HEK293 (cell line): Measurements from ENCODE around the gene BORCS8.

Experiments
- CTCF ChIA-PET: fragments of 350-600 bp; formaldehyde crosslinking; extraction: SDS; loops from one replicate; lab custom pipeline; 2021; ENCODE audit warnings: antibody characterized with exemption; lab: Yijun Ruan, JAX
- POLR2A ChIA-PET: fragments of 300-600 bp; formaldehyde crosslinking; extraction: SDS; loops from one replicate; lab custom pipeline; 2020; ENCODE audit warnings: antibody characterized with exemption, inconsistent platforms; lab: Yijun Ruan, JAX
- H3K27ac ChIP-seq: fragments of 200-500 bp; sonication (Bioruptor generic); 2 replicates; pipeline ENCODE4 v1.5.1; 2014; ENCODE audit warnings: low read depth, low read length, control low read depth, inconsistent platforms; ENCODE audit errors: extremely low read depth
- H3K36me3 ChIP-seq, 2 experiments: fragments of 200-500 bp in 1 of 2; sonication (Bioruptor generic) in 1 of 2; 1 replicate in 1 of 2; 2 replicates in 1 of 2; pipeline ENCODE4 v1.5.1; 2014 to 2017; ENCODE audit warnings: inconsistent platforms in 2 of 2, low read length in 2 of 2; ENCODE audit not compliant: control insufficient read depth in 2 of 2, insufficient read depth in 1 of 2
- H3K4me1 ChIP-seq: fragments of 200-500 bp; sonication (Bioruptor generic); 2 replicates; pipeline ENCODE4 v1.5.1; 2014; ENCODE audit warnings: mild to moderate bottlenecking, low read length, inconsistent platforms; ENCODE audit not compliant: control insufficient read depth, insufficient read depth
- H3K4me3 ChIP-seq: 2 replicates; pipeline ENCODE4 v1.5.1; 2011; ENCODE audit warnings: low read depth, mild to moderate bottlenecking, control low read depth, low read length, moderate library complexity
- H3K9me3 ChIP-seq: fragments of 200-500 bp; sonication (Bioruptor generic); 2 replicates; pipeline ENCODE4 v1.5.1; 2014; ENCODE audit warnings: low read depth, low read length, inconsistent platforms; ENCODE audit not compliant: control insufficient read depth, insufficient read depth
- EGR2 ChIP-seq: fragments of 450-650 bp; formaldehyde crosslinking; IDR thresholded peaks from 2 replicates; pipeline ENCODE4 v1.5.1; 2016; ENCODE audit warnings: low read depth, missing biosample characterization, missing genetic modification characterization
- FEZF1 ChIP-seq: fragments of 450-650 bp; formaldehyde crosslinking; IDR thresholded peaks from 2 replicates; pipeline ENCODE4 v1.5.1; 2016; ENCODE audit warnings: missing biosample characterization, missing genetic modification characterization
- GLIS1 ChIP-seq: fragments of 450-650 bp; formaldehyde crosslinking; IDR thresholded peaks from 2 replicates; pipeline ENCODE4 v1.5.1; 2016; ENCODE audit warnings: missing biosample characterization, missing genetic modification characterization
- IKZF3 ChIP-seq: fragments of 450-650 bp; IDR thresholded peaks from 2 replicates; pipeline ENCODE4 v1.5.0; 2018; ENCODE audit warnings: missing biosample characterization, mild to moderate bottlenecking, missing genetic modification characterization, moderate library complexity
- KLF1 ChIP-seq: fragments of 450-650 bp; formaldehyde crosslinking; IDR thresholded peaks from 2 replicates; pipeline ENCODE4 v1.5.1; 2016; ENCODE audit warnings: missing biosample characterization, missing genetic modification characterization
- REST ChIP-seq: fragments of 450-650 bp; formaldehyde crosslinking; IDR thresholded peaks from 2 replicates; pipeline ENCODE4 v1.5.1; 2016; ENCODE audit warnings: missing biosample characterization, missing genetic modification characterization
- ZBTB20 ChIP-seq: fragments of 450-650 bp; formaldehyde crosslinking; IDR thresholded peaks from 2 replicates; pipeline ENCODE4 v1.5.1; 2016; ENCODE audit warnings: missing biosample characterization, missing genetic modification characterization
- ZFHX2 ChIP-seq: fragments of 450-650 bp; formaldehyde crosslinking; conservative IDR thresholded peaks from 2 replicates; pipeline ENCODE4 v1.5.1; 2016; ENCODE audit warnings: missing biosample characterization, missing genetic modification characterization
- ZNF10 ChIP-seq: fragments of 450-650 bp; formaldehyde crosslinking; IDR thresholded peaks from 2 replicates; pipeline ENCODE4 v1.5.1; 2017; ENCODE audit warnings: missing biosample characterization, missing genetic modification characterization
- ZNF132 ChIP-seq: fragments of 450-650 bp; formaldehyde crosslinking; IDR thresholded peaks from 2 replicates; pipeline ENCODE4 v1.5.1; 2017; ENCODE audit warnings: missing biosample characterization, missing genetic modification characterization, borderline replicate concordance
- ZNF16 ChIP-seq: fragments of 450-650 bp; formaldehyde crosslinking; IDR thresholded peaks from 2 replicates; pipeline ENCODE4 v1.5.1; 2016; ENCODE audit warnings: low read depth, missing biosample characterization, missing genetic modification characterization
- ZNF302 ChIP-seq: fragments of 450-650 bp; formaldehyde crosslinking; IDR thresholded peaks from 2 replicates; pipeline ENCODE4 v1.5.1; 2016; ENCODE audit warnings: missing biosample characterization, missing genetic modification characterization, low read depth
- ZNF391 ChIP-seq: fragments of 450-650 bp; formaldehyde crosslinking; IDR thresholded peaks from 2 replicates; pipeline ENCODE4 v1.5.1; 2016; ENCODE audit warnings: low read depth, missing biosample characterization, missing genetic modification characterization, borderline replicate concordance
- ZNF404 ChIP-seq: fragments of 450-650 bp; formaldehyde crosslinking; IDR thresholded peaks from 2 replicates; pipeline ENCODE4 v1.5.1; 2017; ENCODE audit warnings: missing biosample characterization, missing genetic modification characterization
- ZNF548 ChIP-seq: fragments of 450-650 bp; formaldehyde crosslinking; IDR thresholded peaks from 2 replicates; pipeline ENCODE4 v1.5.1; 2016; ENCODE audit warnings: missing biosample characterization, missing genetic modification characterization
- ZNF624 ChIP-seq: fragments of 450-650 bp; formaldehyde crosslinking; IDR thresholded peaks from 2 replicates; pipeline ENCODE4 v1.5.1; 2017; ENCODE audit warnings: missing biosample characterization, missing genetic modification characterization
- ZNF76 ChIP-seq: fragments of 450-650 bp; formaldehyde crosslinking; IDR thresholded peaks from 2 replicates; pipeline ENCODE4; 2016; ENCODE audit warnings: low read depth, missing biosample characterization, missing genetic modification characterization, borderline replicate concordance
- ZNF768 ChIP-seq: fragments of 450-650 bp; formaldehyde crosslinking; IDR thresholded peaks from 2 replicates; pipeline ENCODE4 v1.5.1; 2018; ENCODE audit warnings: missing biosample characterization, mild to moderate bottlenecking, missing genetic modification characterization
- ZNF776 ChIP-seq: fragments of 450-650 bp; formaldehyde crosslinking; IDR thresholded peaks from 2 replicates; pipeline ENCODE4 v1.5.0; 2017; ENCODE audit warnings: missing biosample characterization, missing genetic modification characterization, borderline replicate concordance
- ZSCAN30 ChIP-seq: fragments of 450-650 bp; IDR thresholded peaks from 2 replicates; pipeline ENCODE4 v1.5.1; 2018; ENCODE audit warnings: missing biosample characterization, mild to moderate bottlenecking, missing genetic modification characterization, moderate library complexity
- TF ChIP-seq, protein P1 (sequence below): fragments of 450-650 bp; formaldehyde crosslinking; IDR thresholded peaks from 2 replicates; pipeline ENCODE4 v1.5.1; 2016; ENCODE audit warnings: missing biosample characterization, missing genetic modification characterization, low read depth
- TF ChIP-seq, protein P2 (sequence below): fragments of 450-650 bp; formaldehyde crosslinking; IDR thresholded peaks from 2 replicates; pipeline ENCODE4 v1.5.1; 2016; ENCODE audit warnings: missing biosample characterization, missing genetic modification characterization, borderline replicate concordance

Gene BORCS8

DNA sequence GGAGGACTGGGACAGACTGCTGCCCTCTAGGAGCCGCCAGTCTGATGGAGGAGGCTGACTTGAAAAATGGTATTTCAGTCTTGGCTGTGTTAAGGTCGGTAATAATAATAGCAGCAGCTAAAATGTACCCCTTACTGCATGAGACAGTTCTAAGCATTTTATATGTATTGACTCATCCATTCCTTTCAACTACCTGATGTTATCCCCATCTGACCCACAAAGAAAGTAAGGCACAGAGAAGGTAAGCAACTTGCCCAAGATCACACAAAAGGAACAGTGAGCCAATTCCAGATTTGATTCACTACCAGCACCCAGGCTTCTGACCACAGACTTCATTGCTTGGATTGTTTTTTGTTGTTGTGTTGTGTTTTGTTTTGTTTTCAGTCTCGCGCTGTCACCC is 23.8 kb upstream of the BORCS8 start:
- Histone ChIP-seq H3K36me3 (no peaks in the 10 kb centered on the region), H3K9me3 (no peaks in the 10 kb centered on the region), H3K4me3 (no peak overlapping the region), H3K4me1 (no peaks in the 10 kb centered on the region), H3K27ac (no peak overlapping the region)
- CTCF ChIA-PET = interaction anchor here (1.0 to 2.2 kb wide), 2 partner anchors 9 to 41 kb away, joined by 4 to 6 read pairs; no protein-coding TSS in a partner anchor
- TF ChIP-seq ZNF404 (no peak), ZNF132 (no peak), ZNF548 (no peak)
- TF ChIP-seq, protein P1, sequence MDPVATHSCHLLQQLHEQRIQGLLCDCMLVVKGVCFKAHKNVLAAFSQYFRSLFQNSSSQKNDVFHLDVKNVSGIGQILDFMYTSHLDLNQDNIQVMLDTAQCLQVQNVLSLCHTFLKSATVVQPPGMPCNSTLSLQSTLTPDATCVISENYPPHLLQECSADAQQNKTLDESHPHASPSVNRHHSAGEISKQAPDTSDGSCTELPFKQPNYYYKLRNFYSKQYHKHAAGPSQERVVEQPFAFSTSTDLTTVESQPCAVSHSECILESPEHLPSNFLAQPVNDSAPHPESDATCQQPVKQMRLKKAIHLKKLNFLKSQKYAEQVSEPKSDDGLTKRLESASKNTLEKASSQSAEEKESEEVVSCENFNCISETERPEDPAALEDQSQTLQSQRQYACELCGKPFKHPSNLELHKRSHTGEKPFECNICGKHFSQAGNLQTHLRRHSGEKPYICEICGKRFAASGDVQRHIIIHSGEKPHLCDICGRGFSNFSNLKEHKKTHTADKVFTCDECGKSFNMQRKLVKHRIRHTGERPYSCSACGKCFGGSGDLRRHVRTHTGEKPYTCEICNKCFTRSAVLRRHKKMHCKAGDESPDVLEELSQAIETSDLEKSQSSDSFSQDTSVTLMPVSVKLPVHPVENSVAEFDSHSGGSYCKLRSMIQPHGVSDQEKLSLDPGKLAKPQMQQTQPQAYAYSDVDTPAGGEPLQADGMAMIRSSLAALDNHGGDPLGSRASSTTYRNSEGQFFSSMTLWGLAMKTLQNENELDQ (tag by site-specific recombination) = no peak
- TF ChIP-seq, protein P2, sequence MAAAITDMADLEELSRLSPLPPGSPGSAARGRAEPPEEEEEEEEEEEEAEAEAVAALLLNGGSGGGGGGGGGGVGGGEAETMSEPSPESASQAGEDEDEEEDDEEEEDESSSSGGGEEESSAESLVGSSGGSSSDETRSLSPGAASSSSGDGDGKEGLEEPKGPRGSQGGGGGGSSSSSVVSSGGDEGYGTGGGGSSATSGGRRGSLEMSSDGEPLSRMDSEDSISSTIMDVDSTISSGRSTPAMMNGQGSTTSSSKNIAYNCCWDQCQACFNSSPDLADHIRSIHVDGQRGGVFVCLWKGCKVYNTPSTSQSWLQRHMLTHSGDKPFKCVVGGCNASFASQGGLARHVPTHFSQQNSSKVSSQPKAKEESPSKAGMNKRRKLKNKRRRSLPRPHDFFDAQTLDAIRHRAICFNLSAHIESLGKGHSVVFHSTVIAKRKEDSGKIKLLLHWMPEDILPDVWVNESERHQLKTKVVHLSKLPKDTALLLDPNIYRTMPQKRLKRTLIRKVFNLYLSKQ = no peak
- POLR2A ChIA-PET = no interaction called here

GRCh38 chr19:19214892-19215291 is 22.9 kb upstream of the BORCS8 start:
- TF ChIP-seq ZNF776 (tag by site-specific recombination) (no peak), GLIS1 (peak; percentile 38), IKZF3 (tag by site-specific recombination) (peak; percentile 63; the same call in 1 of the 2 replicates), ZNF768 (tag by site-specific recombination) (peak; percentile 58; the same call in 1 of the 2 replicates), ZSCAN30 (tag by site-specific recombination) (0 out of 2 replicates have a peak, but pooled peaks have one; percentile 11), REST (tag by site-specific recombination) (peak; percentile 96), ZNF302 (tag by site-specific recombination) (no peak), ZNF624 (tag by site-specific recombination) (no peak), ZNF76 (tag by site-specific recombination) (peak; percentile 34; the same call in 1 of the 2 replicates), ZNF391 (tag by site-specific recombination) (no peak)
- Histone ChIP-seq H3K4me1 (no peaks in the 10 kb centered on the region), H3K9me3 (no peaks in the 10 kb centered on the region), H3K36me3 (no peaks in the 10 kb centered on the region), H3K4me3 (no peak overlapping the region), H3K27ac (no peak overlapping the region)
- ChIA-PET CTCF (interaction anchor here (2.2 kb wide), 1 partner anchor 10 kb away, joined by 6 read pairs; no protein-coding TSS in a partner anchor), POLR2A (no interaction called here)

DNA sequence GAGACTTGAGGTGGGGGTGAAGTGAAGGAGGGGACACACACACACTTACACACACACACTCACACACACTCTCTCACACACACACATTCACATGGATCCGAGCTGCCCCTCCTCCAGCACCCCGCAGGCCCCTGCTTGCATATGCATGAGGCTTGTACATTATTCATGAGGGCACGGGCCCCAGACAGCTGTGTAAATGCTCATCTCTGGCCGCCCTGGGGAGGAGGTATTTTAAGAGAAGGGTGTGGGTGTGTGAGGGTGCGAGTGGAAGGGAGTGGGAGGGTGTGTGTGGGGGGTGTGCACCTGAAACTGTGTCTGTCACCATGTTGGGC is 22.2 kb upstream of the BORCS8 start:
- H3K36me3 ChIP-seq = no peaks in the 10 kb centered on the region
- H3K4me3 ChIP-seq = no peak overlapping the region
- CTCF ChIA-PET = no interaction called here
- H3K27ac ChIP-seq = no peak overlapping the region
- no peaks in the 10 kb centered on the region for H3K4me1 ChIP-seq
- POLR2A ChIA-PET = interaction anchor here (0.7 kb wide), 1 partner anchor 22 kb away, joined by 3 read pairs; the partner anchor contains the start of genes BORCS8 and RFXANK
- no peaks in the 10 kb centered on the region for H3K9me3 ChIP-seq
- TF ChIP-seq ZFHX2 (tag by site-specific recombination) (peak; percentile 62), ZNF16 (tag by site-specific recombination) (no peak), EGR2 (tag by site-specific recombination) (peak; percentile 64), ZBTB20 (tag by site-specific recombination) (peak; percentile 59; the same call in 1 of the 2 replicates), KLF1 (peak; percentile 59), ZNF10 (no peak), FEZF1 (tag by site-specific recombination) (no peak)
